Dedifferentiated amniotic fluid mesenchymal stem cell (primary cell): ENCODE results near the gene ROR2.
"Not testable (repeated sequence)": the region's sequence is repeated elsewhere in the genome, so short reads cannot be mapped to it uniquely, and the experiment has no call there.

Source experiments
- DNase-seq: peaks from one replicate; pipeline ENCODE4 v3.0.0-alpha.2; 2016; ENCODE audit errors: extremely low spot score

The ROR2 gene

GRCh38 chr9:91924090-91924489 lies 25.9 kb downstream of the ROR2 start:
- DNase-seq: no peak

- DNase-seq: no peak
Measured at GRCh38 chr9:91923145-91923544, 26.9 kb downstream of the ROR2 start.

- no peak for DNase-seq
Measured at GRCh38 chr9:91921371-91921770, 28.7 kb downstream of the ROR2 start.

- DNase-seq: no peak
Measured at GRCh38 chr9:91920630-91921350, 29.2 kb downstream of the ROR2 start.

GRCh38 chr9:91919621-91920020 lies 30.4 kb downstream of the ROR2 start:
- DNase-seq: no peak

GRCh38 chr9:91917436-91917835 lies 32.6 kb downstream of the ROR2 start:
- no peak for DNase-seq

- DNase-seq: no peak
Measured at GRCh38 chr9:91915524-91916263, 34.3 kb downstream of the ROR2 start.

- no peak for DNase-seq
Measured at GRCh38 chr9:91914937-91915336, 35.1 kb downstream of the ROR2 start.

- DNase-seq: no peak
Measured at GRCh38 chr9:91914404-91914803, 35.6 kb downstream of the ROR2 start.

GRCh38 chr9:91913986-91914385 lies 36.0 kb downstream of the ROR2 start:
- DNase-seq: no peak

GRCh38 chr9:91913096-91913495 lies 36.9 kb downstream of the ROR2 start:
- no peak for DNase-seq

GRCh38 chr9:91911657-91912056 lies 38.4 kb downstream of the ROR2 start:
- no peak for DNase-seq

- DNase-seq: not testable (repeated sequence)
Measured at GRCh38 chr9:91909256-91909655, 40.8 kb downstream of the ROR2 start.

- no peak for DNase-seq
Measured at GRCh38 chr9:91908746-91909145, 41.3 kb downstream of the ROR2 start.

- no peak for DNase-seq
Measured at GRCh38 chr9:91908293-91908623, 41.8 kb downstream of the ROR2 start.

- no peak for DNase-seq
Measured at GRCh38 chr9:91907484-91908292, 42.3 kb downstream of the ROR2 start.

GRCh38 chr9:91905991-91906469 lies 44.0 kb downstream of the ROR2 start:
- DNase-seq: no peak

- DNase-seq: no peak
Measured at GRCh38 chr9:91905237-91905650, 44.8 kb downstream of the ROR2 start.

GRCh38 chr9:91904588-91905236 lies 45.3 kb downstream of the ROR2 start:
- DNase-seq: no peak

- DNase-seq: no peak
Measured at GRCh38 chr9:91903126-91903911, 46.7 kb downstream of the ROR2 start.

GRCh38 chr9:91902475-91903125 lies 47.4 kb downstream of the ROR2 start:
- DNase-seq: no peak
